CD4-positive, alpha-beta memory T cell (primary cell): ENCODE results near the gene MARCHF9. TPM values are rescaled to one million over a fixed set of nuclear protein-coding genes. Genes with fewer than 3 reads are reported as not detected.
A peak's percentile ranks its signal among the peaks of the same experiment; 100 is the strongest.
"Not testable (repeated sequence)": the region's sequence is repeated elsewhere in the genome, so short reads cannot be mapped to it uniquely, and the experiment has no call there.

Experiments
- CTCF ChIA-PET: fragments of 350-600 bp; sonication (Branson Sonifier 250); formaldehyde crosslinking; loops from one replicate; lab custom pipeline; 2021; ENCODE audit warnings: inconsistent platforms; ENCODE audit not compliant: partially characterized antibody; lab: Charles Lee
- POLR2A ChIA-PET: fragments of 350-600 bp; sonication (Branson Sonifier 250); formaldehyde crosslinking; loops from one replicate; lab custom pipeline; 2021; ENCODE audit not compliant: partially characterized antibody; lab: Charles Lee
- DNase-seq, 5 donors: peaks; one replicate each; pipeline versions ENCODE4 v3.0.0 to v3.0.0-alpha.2; 2020 to 2022; ENCODE audit warnings: mixed read lengths in 1 of 5
- H3K27ac ChIP-seq: one replicate; pipeline ENCODE4 v1.7.0; 2013; ENCODE audit warnings: low read depth, low read length
- H3K27me3 ChIP-seq: 2 replicates; pipeline ENCODE4 v1.7.0; 2013; ENCODE audit warnings: mild to moderate bottlenecking, low read length, moderate library complexity; ENCODE audit not compliant: insufficient read depth
- H3K36me3 ChIP-seq: 2 replicates; pipeline ENCODE4 v1.7.0; 2013; ENCODE audit warnings: mild to moderate bottlenecking, low read length, moderate library complexity; ENCODE audit not compliant: insufficient read depth
- H3K4me1 ChIP-seq: 2 replicates; pipeline ENCODE4 v1.7.0; 2013; ENCODE audit warnings: mild to moderate bottlenecking, low read length, moderate library complexity; ENCODE audit not compliant: insufficient read depth
- H3K4me3 ChIP-seq, 2 donors: one replicate each; pipeline ENCODE4 v1.7.0; 2013; ENCODE audit warnings: low read length in 2 of 2, mild to moderate bottlenecking in 1 of 2
- H3K9me3 ChIP-seq, 2 donors: one replicate each; pipeline ENCODE4 v1.7.0; 2013; ENCODE audit warnings: low read length in 2 of 2, control low read depth in 1 of 2; ENCODE audit not compliant: control insufficient read depth in 1 of 2
- H3K27ac Mint-ChIP-seq, 7 donors: one replicate each; pipeline ENCODE4 v1.8.0; 2020 to 2021; ENCODE audit warnings: mixed read lengths in 7 of 7, mild to moderate bottlenecking in 6 of 7, inconsistent platforms in 3 of 7, moderate library complexity in 3 of 7
- H3K27me3 Mint-ChIP-seq, 2 donors: one replicate each; pipeline ENCODE4 v1.8.0; 2020 to 2021; ENCODE audit warnings: mixed read lengths in 2 of 2
- H3K36me3 Mint-ChIP-seq, 2 donors: one replicate each; pipeline ENCODE4 v1.8.0; 2020 to 2021; ENCODE audit warnings: mixed read lengths in 2 of 2, inconsistent platforms in 1 of 2, mild to moderate bottlenecking in 1 of 2
- H3K4me1 Mint-ChIP-seq, 4 donors: one replicate each; pipeline ENCODE4 v1.8.0; 2020 to 2021; ENCODE audit warnings: mixed read lengths in 4 of 4, mild to moderate bottlenecking in 1 of 4
- H3K4me3 Mint-ChIP-seq, 8 donors: one replicate each; pipeline ENCODE4 v1.8.0; 2020 to 2021; ENCODE audit warnings: mixed read lengths in 8 of 8, mild to moderate bottlenecking in 7 of 8, moderate library complexity in 6 of 8, inconsistent platforms in 3 of 8
- H3K9me3 Mint-ChIP-seq, 8 donors: one replicate each; pipeline ENCODE4 v1.8.0; 2020 to 2021; ENCODE audit warnings: mixed read lengths in 8 of 8, mild to moderate bottlenecking in 5 of 8, inconsistent platforms in 3 of 8, moderate library complexity in 1 of 8
- intact Hi-C: fragments of 100-400 bp; cut with micrococcal nuclease; formaldehyde crosslinking; loops from one replicate; pipeline ENCODE4 v1.15.1; 2023
- polyA plus RNA-seq, 2 donors: library from polyadenylated mRNA; unstranded; fragments of 300-500 nt; fragmentation: Illumina TruSeq; gene quantifications; one replicate each; pipeline ENCODE4 v1.2.3, GENCODE V29; 2021
- total RNA-seq, 2 experiments: library from RNA; stranded (reverse); gene quantifications; one replicate each; pipeline ENCODE4 v1.2.3, GENCODE V29; 2021

MARCHF9 gene, protein sequence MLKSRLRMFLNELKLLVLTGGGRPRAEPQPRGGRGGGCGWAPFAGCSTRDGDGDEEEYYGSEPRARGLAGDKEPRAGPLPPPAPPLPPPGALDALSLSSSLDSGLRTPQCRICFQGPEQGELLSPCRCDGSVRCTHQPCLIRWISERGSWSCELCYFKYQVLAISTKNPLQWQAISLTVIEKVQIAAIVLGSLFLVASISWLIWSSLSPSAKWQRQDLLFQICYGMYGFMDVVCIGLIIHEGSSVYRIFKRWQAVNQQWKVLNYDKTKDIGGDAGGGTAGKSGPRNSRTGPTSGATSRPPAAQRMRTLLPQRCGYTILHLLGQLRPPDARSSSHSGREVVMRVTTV
- total RNA-seq = 10 to 100 TPM; 58.0 to 62.8 TPM
- polyA plus RNA-seq = 1 to 10 TPM; 3.7 to 8.9 TPM

- DNase-seq = peak; percentile 83 to 95 (median 85)
- ChIA-PET POLR2A (interaction anchor here (0.6 to 3.9 kb wide), 11 partner anchors 10 to 1823 kb away, joined by 3 to 36 read pairs (median 8); partner anchors contain the start of genes ATP23, CTDSP2, EEF1AKMT3 and METTL1), CTCF (interaction anchor here (0.9 to 3.0 kb wide), 4 partner anchors 9 to 27 kb away, joined by 3 to 51 read pairs (median 3); partner anchors contain the start of gene TSPAN31)
- Mint-ChIP-seq H3K27me3 (no peaks in the 10 kb centered on the region), H3K4me1 (peaks cover 54 to 71% (median 62%) of the 10 kb centered on the region in 4 donors), H3K36me3 (peaks cover 21 to 42% of the 10 kb centered on the region in 2 donors), H3K4me3 (peak within 1 kb of the TSS; percentile 88 to 98 (median 95)), H3K27ac (peak within 1 kb of the TSS; percentile 91 to 100 (median 99)), H3K9me3 (no peaks in the 10 kb centered on the region)
- Histone ChIP-seq H3K27me3 (no peaks in the 10 kb centered on the region), H3K36me3 (peaks cover 17% of the 10 kb centered on the region), H3K9me3 (no peaks in the 10 kb centered on the region), H3K4me3 (peak within 1 kb of the TSS in 1 of 2 donors; percentile 50), H3K27ac (peak within 1 kb of the TSS; percentile 82), H3K4me1 (peaks cover 62% of the 10 kb centered on the region)
- intact Hi-C loops = loop anchor here (2.0 to 5.0 kb wide), 3 partner anchors 14 to 667 kb away; partner anchors contain the start of genes CTDSP2 and NAB2
Measured at GRCh38 chr12:57754411-57755193, at the start of gene MARCHF9. Gene MARCHF9, plus strand, starts transcription at chr12:57755103. Its CDS starts 426 bp downstream, at chr12:57755529.

- ChIA-PET POLR2A (interaction anchor here (0.9 to 1.3 kb wide), 3 partner anchors 9 to 34 kb away, joined by 3 to 5 read pairs (median 3); no protein-coding TSS in a partner anchor), CTCF (no interaction called here)
- no peak overlapping the region for H3K4me3 Mint-ChIP-seq
- H3K4me3 ChIP-seq = no peak overlapping the region
- intact Hi-C loops = no loop called here
- H3K9me3 Mint-ChIP-seq = peaks cover 0 to 15% (median 5%) of the 10 kb centered on the region in 8 donors
- H3K36me3 ChIP-seq = peaks cover 12% of the 10 kb centered on the region
- H3K27me3 ChIP-seq = no peaks in the 10 kb centered on the region
- peaks cover 0 to 4% of the 10 kb centered on the region in 2 donors for H3K9me3 ChIP-seq
- no peak overlapping the region for H3K27ac ChIP-seq
- no peaks in the 10 kb centered on the region for H3K27me3 Mint-ChIP-seq
- peaks cover 0 to 9% (median 4%) of the 10 kb centered on the region in 4 donors for H3K4me1 Mint-ChIP-seq
- peaks cover 52 to 59% of the 10 kb centered on the region in 2 donors for H3K36me3 Mint-ChIP-seq
- H3K27ac Mint-ChIP-seq = peak overlapping the region in 2 of 7 donors; percentile 31 to 46
- no peaks in the 10 kb centered on the region for H3K4me1 ChIP-seq
- DNase-seq = no peak
Measured at GRCh38 chr12:57707250-57707649, 47.7 kb upstream of the MARCHF9 start.

DNA sequence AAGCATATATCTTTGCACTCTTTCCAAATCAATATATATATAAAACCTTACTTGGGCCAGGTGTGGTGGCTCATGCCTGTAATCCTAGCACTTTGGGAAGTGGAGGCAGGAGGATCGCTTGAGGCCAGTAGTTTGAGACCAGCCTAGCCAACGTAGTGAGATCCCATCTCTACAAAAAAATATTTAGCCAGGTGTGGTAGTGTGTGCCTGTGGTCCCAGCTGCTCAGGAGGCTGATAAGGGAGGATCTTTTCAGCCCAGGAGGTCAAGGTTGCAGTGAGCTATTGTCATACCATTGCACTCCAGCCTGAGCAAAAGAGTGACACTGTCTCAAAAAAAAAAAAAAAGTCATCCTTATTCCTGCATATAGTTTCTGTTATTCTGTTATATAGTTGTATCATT is 46.6 kb upstream of the MARCHF9 start:
- no peaks in the 10 kb centered on the region for H3K27me3 Mint-ChIP-seq
- CTCF ChIA-PET = interaction anchor here (1.1 kb wide), 1 partner anchor 33 kb away, joined by 5 read pairs; no protein-coding TSS in a partner anchor
- H3K27me3 ChIP-seq = no peaks in the 10 kb centered on the region
- H3K9me3 Mint-ChIP-seq = peaks cover 0 to 7% (median 5%) of the 10 kb centered on the region in 8 donors
- peaks cover 0 to 9% (median 4%) of the 10 kb centered on the region in 4 donors for H3K4me1 Mint-ChIP-seq
- H3K4me3 ChIP-seq = no peak overlapping the region
- no peak for DNase-seq
- intact Hi-C loops = no loop called here
- H3K36me3 ChIP-seq = peaks cover 6% of the 10 kb centered on the region
- H3K4me3 Mint-ChIP-seq = no peak overlapping the region
- H3K4me1 ChIP-seq = peaks cover 3% of the 10 kb centered on the region
- H3K36me3 Mint-ChIP-seq = peaks cover 41 to 56% of the 10 kb centered on the region in 2 donors
- no peak overlapping the region for H3K27ac Mint-ChIP-seq
- no peak overlapping the region for H3K27ac ChIP-seq
- POLR2A ChIA-PET = no interaction called here
- peaks cover 0 to 4% of the 10 kb centered on the region in 2 donors for H3K9me3 ChIP-seq

DNA sequence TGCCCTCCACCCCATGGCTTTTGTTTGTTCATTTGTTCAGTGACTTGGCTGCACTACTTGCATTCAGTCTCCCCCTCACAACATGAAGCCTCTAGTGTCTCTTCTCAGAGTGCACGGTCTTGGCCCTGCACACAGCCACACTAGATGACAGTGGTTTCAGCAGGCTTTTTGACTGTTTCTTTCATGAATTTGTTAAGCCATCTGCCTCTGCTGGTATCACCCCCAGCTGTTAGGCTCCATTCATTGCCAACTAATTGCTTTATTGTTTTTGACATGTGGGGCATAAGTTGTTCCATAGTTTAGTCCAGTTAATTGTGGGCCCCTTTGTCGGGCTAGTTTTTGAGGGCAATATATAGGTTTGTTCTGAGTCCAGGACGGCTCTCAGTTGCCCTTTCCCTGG is 42.2 kb upstream of the MARCHF9 start:
- POLR2A ChIA-PET = interaction anchor here (0.7 to 1.5 kb wide), 2 partner anchors 12 to 28 kb away, joined by 4 to 5 read pairs; no protein-coding TSS in a partner anchor
- H3K27ac Mint-ChIP-seq = no peak overlapping the region

DNA sequence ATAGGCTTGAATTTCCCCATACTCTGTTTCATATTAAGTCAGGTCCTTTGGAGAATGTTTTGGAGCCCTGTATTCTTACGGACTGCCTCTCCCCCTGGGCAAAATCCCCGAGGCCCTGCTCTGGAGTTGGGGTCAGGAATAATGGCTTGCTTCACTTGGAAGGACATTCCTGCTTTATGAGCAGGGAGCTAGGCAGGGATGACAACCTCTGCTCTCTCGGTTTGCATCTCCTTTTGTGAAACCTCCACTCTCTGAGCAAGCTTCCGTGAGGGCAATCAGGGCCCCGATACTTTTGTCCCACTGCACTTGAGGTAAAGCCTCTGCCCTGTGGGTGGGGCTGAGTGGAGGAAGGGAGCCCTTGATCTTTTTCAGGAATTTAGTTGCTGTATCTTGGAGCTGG is 41.7 kb upstream of the MARCHF9 start:
- peaks cover 3% of the 10 kb centered on the region for H3K4me1 ChIP-seq
- no peak overlapping the region for H3K4me3 Mint-ChIP-seq
- H3K27me3 Mint-ChIP-seq = no peaks in the 10 kb centered on the region
- H3K27me3 ChIP-seq = no peaks in the 10 kb centered on the region
- DNase-seq = no peak
- ChIA-PET CTCF (interaction anchor here (0.7 kb wide), 1 partner anchor 381 kb away, joined by 3 read pairs; no protein-coding TSS in a partner anchor), POLR2A (interaction anchor here (0.7 to 1.5 kb wide), 3 partner anchors 11 to 28 kb away, joined by 3 to 5 read pairs (median 4); partner anchors contain the start of gene OS9)
- no peaks in the 10 kb centered on the region for H3K9me3 ChIP-seq
- intact Hi-C loops = no loop called here
- no peak overlapping the region for H3K27ac Mint-ChIP-seq
- no peak overlapping the region for H3K4me3 ChIP-seq
- H3K4me1 Mint-ChIP-seq = peaks cover 0 to 9% (median 4%) of the 10 kb centered on the region in 4 donors
- H3K9me3 Mint-ChIP-seq = no peaks in the 10 kb centered on the region
- no peak overlapping the region for H3K27ac ChIP-seq
- H3K36me3 Mint-ChIP-seq = peaks cover 22 to 51% of the 10 kb centered on the region in 2 donors
- H3K36me3 ChIP-seq = peaks cover 26% of the 10 kb centered on the region

More for the DNA sequence above, 42.2 kb upstream of the MARCHF9 start:
- CTCF ChIA-PET = no interaction called here
- H3K9me3 ChIP-seq = no peaks in the 10 kb centered on the region
- peaks cover 20% of the 10 kb centered on the region for H3K36me3 ChIP-seq
- H3K36me3 Mint-ChIP-seq = peaks cover 19 to 47% of the 10 kb centered on the region in 2 donors
- no peak overlapping the region for H3K27ac ChIP-seq
- peaks cover 0 to 9% (median 4%) of the 10 kb centered on the region in 4 donors for H3K4me1 Mint-ChIP-seq
- no peak overlapping the region for H3K4me3 ChIP-seq
- H3K27me3 Mint-ChIP-seq = no peaks in the 10 kb centered on the region
- DNase-seq = no peak
- H3K4me1 ChIP-seq = peaks cover 3% of the 10 kb centered on the region
- intact Hi-C loops = no loop called here
- no peak overlapping the region for H3K4me3 Mint-ChIP-seq
- no peaks in the 10 kb centered on the region for H3K27me3 ChIP-seq
- no peaks in the 10 kb centered on the region for H3K9me3 Mint-ChIP-seq

GRCh38 chr12:57715036-57715748 is 39.7 kb upstream of the MARCHF9 start:
- CTCF ChIA-PET, H3K4me1 ChIP-seq, intact Hi-C loops, H3K4me3 ChIP-seq, H3K9me3 ChIP-seq, H3K9me3 Mint-ChIP-seq, DNase-seq, H3K27me3 Mint-ChIP-seq, H3K4me1 Mint-ChIP-seq, H3K27ac ChIP-seq, H3K27me3 ChIP-seq, H3K27ac Mint-ChIP-seq, H3K4me3 Mint-ChIP-seq: not testable (repeated sequence)
- POLR2A ChIA-PET = interaction anchor here (0.7 to 1.5 kb wide), 2 partner anchors 8 to 9 kb away, joined by 3 read pairs; no protein-coding TSS in a partner anchor
- peaks cover 45% of the 10 kb centered on the region for H3K36me3 ChIP-seq
- H3K36me3 Mint-ChIP-seq = peaks cover 32 to 54% of the 10 kb centered on the region in 2 donors
